Mucosa of descending colon (tissue), 3 donors: ENCODE measurements around the gene NAA16. TPM values are rescaled to one million over a fixed set of nuclear protein-coding genes. Genes with fewer than 3 reads are reported as not detected.

Experiments used
- ATAC-seq: fragments of 200-7000 bp; cut with Tn5 transposase; one replicate; pipeline ENCODE4 v1.9.1; 2020; ENCODE audit warnings: mild to moderate bottlenecking, moderate library complexity
- DNase-seq, 3 donors: peaks; one replicate each; pipeline ENCODE4 v3.0.0-alpha.2; 2020
- H3K36me3 ChIP-seq: fragments of 200-600 bp; one replicate; pipeline ENCODE4 v1.8.0; 2021; ENCODE audit warnings: low read depth, mild to moderate bottlenecking
- H3K4me1 ChIP-seq: fragments of 200-600 bp; one replicate; pipeline ENCODE4 v1.8.0; 2021; ENCODE audit warnings: low read depth, mild to moderate bottlenecking
- H3K4me3 ChIP-seq: fragments of 200-600 bp; one replicate; pipeline ENCODE4 v1.8.0; 2021; ENCODE audit warnings: mild to moderate bottlenecking
- H3K9me3 ChIP-seq: fragments of 200-600 bp; one replicate; pipeline ENCODE4 v1.8.0; 2021; ENCODE audit warnings: mild to moderate bottlenecking
- intact Hi-C, 2 donors: fragments of 100-400 bp; cut with DNase I in 1 of 2; cut with micrococcal nuclease in 1 of 2; formaldehyde crosslinking; loops; one replicate each; pipeline versions ENCODE4 v1.11.0 to v1.11.1; 2022; cut with DNase I, micrococcal nuclease
- long read RNA-seq, 2 donors: library from polyadenylated mRNA; unstranded; transcript quantifications; one replicate each; pipeline ENCODE4 v2.0.0, GENCODE V29; 2019 to 2021
- total RNA-seq, 3 donors: library from RNA; stranded (reverse); fragmentation: NEBNext Ultra II Directional in 2 of 3; extraction: Animal tissue kit (Norgen Biotek cat#: 25700) in 2 of 3; gene quantifications; one replicate each; pipeline versions ENCODE4 v1.2.1 to v1.2.4, GENCODE V29; 2021 to 2023
- TF ChIP-seq, protein P1 (sequence below): fragments of 200-600 bp; IDR thresholded peaks from one replicate; pipeline ENCODE4 v1.8.0; 2022; ENCODE audit warnings: antibody characterized with exemption, mild to moderate bottlenecking
- donor health status: DM: no; HTN: no; CAD: no; lungs with moderate emphysema.
- donor health status: DM: no; HTN: no; CAD: no.
- donor health status: DM: no; HTN: yes; CAD: no.

Gene NAA16
- 10 to 100 TPM; 11.0 to 18.6 (median 18.1) TPM for total RNA-seq
- long read RNA-seq, donor 1, partial matches to known transcripts = 0 of 1 reads
- long read RNA-seq, donor 1, other reads (novel, unspliced or antisense) = 1 of 1 reads
- long read RNA-seq, donor 2, partial matches to known transcripts = 2 of 6 reads
- long read RNA-seq, donor 2, other reads (novel, unspliced or antisense) = 3 of 6 reads

DNA sequence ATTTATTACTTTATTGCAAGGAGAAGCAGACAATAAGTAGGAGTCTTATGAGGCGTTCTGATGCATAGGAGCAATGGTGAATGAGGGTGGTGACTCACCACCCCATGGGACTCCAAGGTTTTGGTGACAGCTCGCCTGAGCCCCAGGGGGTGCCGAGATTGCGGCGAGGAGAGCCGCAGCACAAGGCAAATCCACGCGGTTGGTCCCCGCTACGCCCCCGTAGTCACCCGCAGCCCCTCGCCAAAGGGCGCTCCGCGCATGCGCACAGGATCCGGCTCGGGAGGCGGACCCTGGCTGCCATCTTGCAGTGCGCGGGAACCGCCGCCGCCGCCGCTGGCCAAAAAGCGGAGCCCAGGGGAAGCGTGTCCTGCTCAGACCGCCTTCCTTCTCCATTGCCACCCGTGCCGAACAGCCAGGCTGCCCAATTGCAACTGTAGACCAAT lies at the start of gene NAA16:
Gene NAA16 (plus strand): TSS at position 305 of the 443 bp plus-strand sequence. CDS start 262 bp downstream, outside the sequence.
- H3K4me3 ChIP-seq = peak within 1 kb of the TSS; percentile 73
- TF ChIP-seq, protein P1, sequence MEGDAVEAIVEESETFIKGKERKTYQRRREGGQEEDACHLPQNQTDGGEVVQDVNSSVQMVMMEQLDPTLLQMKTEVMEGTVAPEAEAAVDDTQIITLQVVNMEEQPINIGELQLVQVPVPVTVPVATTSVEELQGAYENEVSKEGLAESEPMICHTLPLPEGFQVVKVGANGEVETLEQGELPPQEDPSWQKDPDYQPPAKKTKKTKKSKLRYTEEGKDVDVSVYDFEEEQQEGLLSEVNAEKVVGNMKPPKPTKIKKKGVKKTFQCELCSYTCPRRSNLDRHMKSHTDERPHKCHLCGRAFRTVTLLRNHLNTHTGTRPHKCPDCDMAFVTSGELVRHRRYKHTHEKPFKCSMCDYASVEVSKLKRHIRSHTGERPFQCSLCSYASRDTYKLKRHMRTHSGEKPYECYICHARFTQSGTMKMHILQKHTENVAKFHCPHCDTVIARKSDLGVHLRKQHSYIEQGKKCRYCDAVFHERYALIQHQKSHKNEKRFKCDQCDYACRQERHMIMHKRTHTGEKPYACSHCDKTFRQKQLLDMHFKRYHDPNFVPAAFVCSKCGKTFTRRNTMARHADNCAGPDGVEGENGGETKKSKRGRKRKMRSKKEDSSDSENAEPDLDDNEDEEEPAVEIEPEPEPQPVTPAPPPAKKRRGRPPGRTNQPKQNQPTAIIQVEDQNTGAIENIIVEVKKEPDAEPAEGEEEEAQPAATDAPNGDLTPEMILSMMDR = no peak
- no peaks in the 10 kb centered on the region for H3K9me3 ChIP-seq
- peaks cover 11% of the 10 kb centered on the region for H3K4me1 ChIP-seq
- intact Hi-C loops = no loop called here
- no peaks in the 10 kb centered on the region for H3K36me3 ChIP-seq
- ATAC-seq (peak; percentile 93), DNase-seq (peak; percentile 89 to 93 (median 92))

DNA sequence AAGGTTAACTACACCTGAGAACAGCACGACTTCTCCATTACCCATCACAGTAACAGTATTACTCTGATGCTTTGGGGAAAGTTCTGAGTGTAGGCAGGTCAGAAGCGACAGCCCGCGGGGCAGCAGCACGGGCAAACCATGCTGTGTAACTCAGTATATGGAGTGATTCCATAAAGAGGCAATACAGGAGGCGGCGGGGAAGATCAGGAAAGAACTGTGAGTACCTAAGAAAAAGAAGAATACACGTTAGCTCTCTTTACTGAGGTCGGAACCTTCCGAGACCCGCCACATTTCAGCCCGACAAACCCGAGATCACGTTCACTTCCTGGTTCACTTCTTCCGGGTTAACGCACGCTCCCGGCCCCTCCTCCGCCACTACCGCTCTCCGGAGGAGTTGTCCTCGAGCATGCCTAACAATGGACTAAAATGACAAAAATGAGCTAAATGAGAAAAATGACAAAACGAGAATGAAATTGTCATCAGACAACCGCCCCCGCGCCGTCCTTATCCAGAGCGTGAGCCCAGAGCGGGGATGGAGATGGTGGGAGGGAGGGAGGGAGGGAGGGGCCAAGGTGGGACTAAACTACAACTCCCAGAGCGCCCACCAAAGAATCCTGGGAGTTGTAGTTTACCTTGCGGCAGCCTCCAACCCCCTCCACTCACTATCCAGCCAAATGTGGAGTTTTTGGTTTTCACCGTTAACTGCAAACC lies 47.7 kb upstream of the NAA16 start, which contains the start of gene MTRF1:
Gene MTRF1 (minus strand): TSS at position 316 of the 711 bp plus-strand sequence. CDS start 2,669 bp downstream, outside the sequence.
- intact Hi-C loops = no loop called here
- Histone ChIP-seq H3K36me3 (no peaks in the 10 kb centered on the region), H3K9me3 (peaks cover 10% of the 10 kb centered on the region), H3K4me3 (peak within 1 kb of the TSS; percentile 23), H3K4me1 (no peaks in the 10 kb centered on the region)
- TF ChIP-seq, protein P1 = no peak
- peak; percentile 98 for ATAC-seq
- peak; percentile 83 to 86 (median 85) for DNase-seq

DNA sequence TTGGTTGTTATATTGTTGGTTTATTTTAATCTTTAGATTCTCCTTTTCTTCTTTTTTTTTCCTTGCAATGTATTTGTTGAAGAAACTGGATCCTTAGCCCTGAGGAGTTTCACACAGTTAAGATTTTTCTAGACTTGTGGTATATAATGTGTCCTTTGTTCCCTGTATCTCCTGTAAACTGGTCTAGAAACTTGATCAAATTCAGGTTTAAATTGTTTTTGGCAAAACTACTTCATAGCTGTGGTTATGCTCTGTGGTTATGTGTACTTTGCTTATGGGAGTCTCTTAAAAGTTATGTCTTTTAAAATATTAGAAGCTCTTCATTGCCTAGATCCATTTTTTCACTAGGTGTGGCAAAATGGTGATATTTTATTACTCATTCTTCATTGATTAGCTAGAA lies 44.0 kb upstream of the NAA16 start:
- no peak for ATAC-seq
- TF ChIP-seq, protein P1 = no peak
- Histone ChIP-seq H3K4me3 (no peak overlapping the region), H3K4me1 (no peaks in the 10 kb centered on the region), H3K36me3 (no peaks in the 10 kb centered on the region), H3K9me3 (peaks cover 22% of the 10 kb centered on the region)
- intact Hi-C loops = loop anchor here in 1 of 2 donors (2.0 kb wide), 1 partner anchor 28 kb away; no protein-coding TSS in a partner anchor
- no peak for DNase-seq

DNA sequence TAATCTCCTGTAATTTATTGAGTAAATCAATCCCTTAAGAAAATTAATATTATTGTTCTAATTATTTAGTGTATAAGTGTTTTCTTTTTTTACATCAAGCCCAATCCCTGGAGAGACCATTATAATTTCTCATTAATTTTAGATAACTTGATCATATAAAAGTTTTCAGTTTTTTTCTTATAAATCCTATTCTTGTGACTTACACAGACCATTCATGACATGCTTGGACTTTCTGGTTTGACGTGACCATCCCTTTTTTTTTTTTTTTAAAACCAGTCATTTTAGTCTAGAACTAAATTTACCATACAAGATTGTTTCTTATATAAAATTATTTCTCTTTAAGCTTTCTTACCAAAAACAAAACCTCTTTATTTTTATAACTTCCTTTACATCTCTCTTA lies 42.3 kb upstream of the NAA16 start:
- TF ChIP-seq, protein P1 = no peak
- H3K9me3 ChIP-seq = peaks cover 22% of the 10 kb centered on the region
- intact Hi-C loops = no loop called here
- H3K36me3 ChIP-seq = no peaks in the 10 kb centered on the region
- ATAC-seq = no peak
- no peaks in the 10 kb centered on the region for H3K4me1 ChIP-seq
- no peak for DNase-seq
- no peak overlapping the region for H3K4me3 ChIP-seq

DNA sequence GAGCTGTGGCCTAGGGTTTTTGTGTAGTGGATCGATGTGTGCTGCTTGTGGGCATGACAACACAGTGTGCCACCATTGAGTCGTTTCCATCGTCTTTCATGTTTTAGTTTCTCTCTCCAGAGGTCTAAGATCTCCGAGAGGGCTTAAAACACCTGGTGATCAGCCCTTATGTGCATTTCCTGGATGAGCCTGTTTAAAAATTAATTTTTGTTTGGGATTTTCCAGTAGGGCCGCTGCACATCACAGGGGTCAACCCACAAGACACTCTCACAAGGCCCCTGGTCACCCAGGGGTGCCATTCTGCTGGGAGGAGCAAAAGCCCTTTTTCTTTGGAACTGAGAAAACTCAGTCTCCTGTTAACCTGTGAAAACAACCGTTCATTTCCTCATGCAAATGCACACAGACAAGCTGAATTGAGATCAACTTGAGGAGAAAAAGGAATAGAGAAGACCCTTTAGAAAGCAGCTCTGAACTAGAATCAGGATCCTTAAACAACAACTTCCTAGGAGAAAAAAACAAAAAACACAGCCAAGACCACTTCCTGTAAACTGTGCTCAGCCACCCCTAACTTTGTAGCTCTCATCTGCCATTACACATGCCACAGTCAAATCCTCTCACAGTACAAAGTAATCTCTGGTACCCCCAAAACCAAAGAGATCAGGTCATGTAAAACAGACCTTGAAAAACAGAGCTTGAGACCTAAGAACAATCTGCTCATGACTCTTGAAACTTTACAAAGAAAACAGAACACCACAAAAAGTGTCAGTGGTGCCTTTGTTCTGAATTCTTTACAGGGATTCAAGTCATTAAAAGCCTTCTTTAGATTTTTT lies 39.4 kb upstream of the NAA16 start:
- H3K4me1 ChIP-seq = no peaks in the 10 kb centered on the region
- intact Hi-C loops = no loop called here
- DNase-seq (no peak), ATAC-seq (no peak)
- peaks cover 22% of the 10 kb centered on the region for H3K9me3 ChIP-seq
- H3K36me3 ChIP-seq = no peaks in the 10 kb centered on the region
- TF ChIP-seq, protein P1 = no peak
- H3K4me3 ChIP-seq = no peak overlapping the region
